ENCODE results near the gene CA10.

- TF ChIP-seq CTCF (IDR thresholded peaks at IDR 0.05) (no peak), EP300 (IDR thresholded peaks at IDR 0.05; ENCODE audit: low read depth) (no peak)
Observed at GRCh38 chr17:52147872-52148271, 10.6 kb downstream of the CA10 start.

Measured in transverse colon (tissue), 3 donors.